Ascending aorta (tissue), 2 donors: ENCODE results near the gene FMR1. TPM values are rescaled to one million over a fixed set of nuclear protein-coding genes. Genes with fewer than 3 reads are reported as not detected.

Experiments
- DNase-seq, 2 donors: peaks; one replicate each; pipeline ENCODE4 v3.0.0-alpha.2; 2019; ENCODE audit warnings: low spot score in 2 of 2
- H3K27ac ChIP-seq, 2 donors: fragments of 200-600 bp; sonication (generic); one replicate each; pipeline ENCODE4 v1.5.1; 2016 to 2017; ENCODE audit warnings: mild to moderate bottlenecking in 1 of 2
- H3K27me3 ChIP-seq: fragments of 200-600 bp; sonication (generic); one replicate; pipeline ENCODE4 v1.5.1; 2017
- H3K36me3 ChIP-seq, 2 donors: fragments of 200-600 bp; sonication (generic); one replicate each; pipeline ENCODE4 v1.5.1; 2016
- H3K4me1 ChIP-seq, 2 donors: fragments of 200-600 bp; sonication (generic); one replicate each; pipeline ENCODE4 v1.5.1; 2016 to 2017; ENCODE audit warnings: mild to moderate bottlenecking in 1 of 2
- H3K4me3 ChIP-seq, 2 donors: fragments of 200-600 bp; sonication (generic); one replicate each; pipeline ENCODE4 v1.5.1; 2016 to 2017; ENCODE audit warnings: mild to moderate bottlenecking in 1 of 2
- H3K9me3 ChIP-seq, 2 donors: fragments of 200-600 bp; sonication (generic); one replicate each; pipeline ENCODE4 v1.5.1; 2016
- CTCF ChIP-seq, 3 experiments: fragments of 200-600 bp in 2 of 3; fragments of 450-650 bp in 1 of 3; sonication (generic) in 2 of 3; IDR thresholded peaks; one replicate each; pipeline ENCODE4 v1.5.1; 2016 to 2019; ENCODE audit warnings: antibody characterized with exemption in 3 of 3, mild to moderate bottlenecking in 1 of 3, moderate library complexity in 1 of 3
- intact Hi-C: fragments of 100-400 bp; cut with DNase I; formaldehyde crosslinking; loops from one replicate; pipeline ENCODE4 v1.15.1; 2023
- total RNA-seq: library from RNA; depleted of rRNA; stranded (reverse); fragments of >200 nt; gene quantifications from one replicate; pipeline ENCODE4 v1.1.0, GENCODE V29; 2016

The FMR1 gene
- total RNA-seq, 1 donor from 2014 or later = 10.7 TPM

- no peaks in the 10 kb centered on the region for H3K27me3 ChIP-seq
- no peak for TF ChIP-seq CTCF (IDR thresholded peaks at IDR 0.05)
- intact Hi-C loops = no loop called here
- no peaks in the 10 kb centered on the region for H3K4me1 ChIP-seq
- H3K36me3 ChIP-seq = no peaks in the 10 kb centered on the region
- no peaks in the 10 kb centered on the region for H3K9me3 ChIP-seq
- H3K4me3 ChIP-seq = no peak overlapping the region
- DNase-seq = no peak
- no peak overlapping the region for H3K27ac ChIP-seq
These were observed 1.1 kb upstream of the FMR1 start for GRCh38 chrX:147910607-147911006.

- Histone ChIP-seq H3K9me3 (no peaks in the 10 kb centered on the region), H3K4me1 (no peaks in the 10 kb centered on the region), H3K4me3 (peak overlapping the region; percentile 58 to 86), H3K27me3 (no peaks in the 10 kb centered on the region), H3K27ac (peak overlapping the region; percentile 77 to 97), H3K36me3 (no peaks in the 10 kb centered on the region)
- intact Hi-C loops = no loop called here
- TF ChIP-seq CTCF (IDR thresholded peaks at IDR 0.05) = no peak
- DNase-seq = no peak
These were observed 528 bp downstream of the FMR1 start for GRCh38 chrX:147912093-147912801.

GRCh38 chrX:147913570-147913969 is 1.9 kb downstream of the FMR1 start:
- H3K27me3 ChIP-seq = no peaks in the 10 kb centered on the region
- H3K4me3 ChIP-seq = peak overlapping the region; percentile 58 to 86
- intact Hi-C loops = no loop called here
- no peak overlapping the region for H3K27ac ChIP-seq
- DNase-seq = no peak
- TF ChIP-seq CTCF (IDR thresholded peaks at IDR 0.05) = no peak
- no peaks in the 10 kb centered on the region for H3K9me3 ChIP-seq
- no peaks in the 10 kb centered on the region for H3K4me1 ChIP-seq
- H3K36me3 ChIP-seq = no peaks in the 10 kb centered on the region

GRCh38 chrX:147914591-147914990 is 2.9 kb downstream of the FMR1 start:
- Histone ChIP-seq H3K27me3 (no peaks in the 10 kb centered on the region), H3K36me3 (no peaks in the 10 kb centered on the region), H3K9me3 (no peaks in the 10 kb centered on the region), H3K4me3 (no peak overlapping the region), H3K27ac (no peak overlapping the region), H3K4me1 (no peaks in the 10 kb centered on the region)
- no peak for TF ChIP-seq CTCF (IDR thresholded peaks at IDR 0.05)
- intact Hi-C loops = no loop called here
- no peak for DNase-seq

GRCh38 chrX:147916375-147916968 is 4.8 kb downstream of the FMR1 start:
- H3K27me3 ChIP-seq = no peaks in the 10 kb centered on the region
- no peak for TF ChIP-seq CTCF (IDR thresholded peaks at IDR 0.05)
- no peaks in the 10 kb centered on the region for H3K36me3 ChIP-seq
- no peak for DNase-seq
- H3K4me1 ChIP-seq = no peaks in the 10 kb centered on the region
- H3K4me3 ChIP-seq = no peak overlapping the region
- no peak overlapping the region for H3K27ac ChIP-seq
- intact Hi-C loops = no loop called here
- H3K9me3 ChIP-seq = no peaks in the 10 kb centered on the region
